GM21360 (cell line): Measurements from ENCODE around the gene CACNA1H.
"Not testable (repeated sequence)": the region's sequence is repeated elsewhere in the genome, so short reads cannot be mapped to it uniquely, and the experiment has no call there.

Source experiments
- ATAC-seq: cut with Tn5 transposase; IDR thresholded peaks from one replicate; pipeline ENCODE4 v1.9.1; 2021; ENCODE audit warnings: mild to moderate bottlenecking, moderate library complexity; ENCODE audit not compliant: unreplicated experiment

Gene CACNA1H

GRCh38 chr16:1262210-1262845 is 109.4 kb downstream of the CACNA1H start:
- ATAC-seq = no peak

GRCh38 chr16:1262846-1263221 is 109.9 kb downstream of the CACNA1H start:
- no peak for ATAC-seq

- no peak for ATAC-seq
Measured at GRCh38 chr16:1263591-1264344, 110.9 kb downstream of the CACNA1H start.

- no peak for ATAC-seq
Measured at GRCh38 chr16:1264345-1265089, 111.6 kb downstream of the CACNA1H start.

GRCh38 chr16:1265090-1265630 is 112.3 kb downstream of the CACNA1H start:
- ATAC-seq = no peak

- ATAC-seq = no peak
Measured at GRCh38 chr16:1265826-1266225, 112.9 kb downstream of the CACNA1H start.

GRCh38 chr16:1269418-1269817 is 116.5 kb downstream of the CACNA1H start:
- ATAC-seq = not testable (repeated sequence)

- ATAC-seq = no peak
Measured at GRCh38 chr16:1271380-1271723, 118.4 kb downstream of the CACNA1H start.
